ENCODE results near the gene ANKS3. TPM values are rescaled to one million over a fixed set of nuclear protein-coding genes. Genes with fewer than 3 reads are reported as not detected.

Gene ANKS3
- total RNA-seq, 2 donors from 2014 or later, result 6.7 to 13.5 TPM

DNA sequence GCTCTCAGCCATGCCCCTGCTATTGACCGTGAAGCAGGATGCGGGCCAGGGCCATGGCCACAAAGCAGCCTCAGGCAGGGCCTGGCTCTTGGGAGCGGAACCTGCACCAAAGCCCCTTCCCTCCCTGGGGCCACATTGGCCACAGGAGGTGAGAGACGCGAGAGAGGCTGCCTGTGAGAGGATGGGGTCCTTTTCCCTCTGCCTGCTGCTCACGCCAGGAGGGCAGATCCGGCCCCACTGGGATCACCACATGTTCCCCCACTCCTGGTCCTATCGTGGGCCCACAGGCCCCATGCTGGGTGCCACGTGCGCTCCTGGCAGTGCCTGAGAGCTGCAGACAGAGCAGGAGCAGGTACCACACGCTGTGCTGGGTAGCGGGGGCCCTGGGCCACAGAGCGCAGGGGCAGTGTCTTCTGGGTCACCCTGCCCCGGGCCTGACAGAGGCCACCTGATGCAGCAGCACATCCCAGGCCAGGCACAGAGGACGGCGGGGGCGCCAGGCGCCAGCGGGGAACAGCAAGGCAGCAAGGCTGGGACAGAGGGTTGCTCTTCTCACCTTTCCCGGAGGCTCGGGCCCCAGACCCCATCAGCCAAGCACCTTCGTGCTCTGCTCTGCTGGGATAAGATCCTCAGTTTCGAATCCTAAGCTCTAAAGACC, 49.9 kb downstream of the ANKS3 start:
- DNase-seq (ENCODE audit: low spot score), result no peak
- Histone ChIP-seq H3K27ac (no peak overlapping the region), H3K4me1 (peaks cover 0 to 13% of the 10 kb centered on the region in 2 donors), H3K27me3 (no peaks in the 10 kb centered on the region), H3K36me3 (peaks cover 67% of the 10 kb centered on the region), H3K4me3 (no peak overlapping the region), H3K9me3 (no peaks in the 10 kb centered on the region)
- TF ChIP-seq, protein P1, sequence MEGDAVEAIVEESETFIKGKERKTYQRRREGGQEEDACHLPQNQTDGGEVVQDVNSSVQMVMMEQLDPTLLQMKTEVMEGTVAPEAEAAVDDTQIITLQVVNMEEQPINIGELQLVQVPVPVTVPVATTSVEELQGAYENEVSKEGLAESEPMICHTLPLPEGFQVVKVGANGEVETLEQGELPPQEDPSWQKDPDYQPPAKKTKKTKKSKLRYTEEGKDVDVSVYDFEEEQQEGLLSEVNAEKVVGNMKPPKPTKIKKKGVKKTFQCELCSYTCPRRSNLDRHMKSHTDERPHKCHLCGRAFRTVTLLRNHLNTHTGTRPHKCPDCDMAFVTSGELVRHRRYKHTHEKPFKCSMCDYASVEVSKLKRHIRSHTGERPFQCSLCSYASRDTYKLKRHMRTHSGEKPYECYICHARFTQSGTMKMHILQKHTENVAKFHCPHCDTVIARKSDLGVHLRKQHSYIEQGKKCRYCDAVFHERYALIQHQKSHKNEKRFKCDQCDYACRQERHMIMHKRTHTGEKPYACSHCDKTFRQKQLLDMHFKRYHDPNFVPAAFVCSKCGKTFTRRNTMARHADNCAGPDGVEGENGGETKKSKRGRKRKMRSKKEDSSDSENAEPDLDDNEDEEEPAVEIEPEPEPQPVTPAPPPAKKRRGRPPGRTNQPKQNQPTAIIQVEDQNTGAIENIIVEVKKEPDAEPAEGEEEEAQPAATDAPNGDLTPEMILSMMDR (IDR thresholded peaks at IDR 0.05), result no peak

DNA sequence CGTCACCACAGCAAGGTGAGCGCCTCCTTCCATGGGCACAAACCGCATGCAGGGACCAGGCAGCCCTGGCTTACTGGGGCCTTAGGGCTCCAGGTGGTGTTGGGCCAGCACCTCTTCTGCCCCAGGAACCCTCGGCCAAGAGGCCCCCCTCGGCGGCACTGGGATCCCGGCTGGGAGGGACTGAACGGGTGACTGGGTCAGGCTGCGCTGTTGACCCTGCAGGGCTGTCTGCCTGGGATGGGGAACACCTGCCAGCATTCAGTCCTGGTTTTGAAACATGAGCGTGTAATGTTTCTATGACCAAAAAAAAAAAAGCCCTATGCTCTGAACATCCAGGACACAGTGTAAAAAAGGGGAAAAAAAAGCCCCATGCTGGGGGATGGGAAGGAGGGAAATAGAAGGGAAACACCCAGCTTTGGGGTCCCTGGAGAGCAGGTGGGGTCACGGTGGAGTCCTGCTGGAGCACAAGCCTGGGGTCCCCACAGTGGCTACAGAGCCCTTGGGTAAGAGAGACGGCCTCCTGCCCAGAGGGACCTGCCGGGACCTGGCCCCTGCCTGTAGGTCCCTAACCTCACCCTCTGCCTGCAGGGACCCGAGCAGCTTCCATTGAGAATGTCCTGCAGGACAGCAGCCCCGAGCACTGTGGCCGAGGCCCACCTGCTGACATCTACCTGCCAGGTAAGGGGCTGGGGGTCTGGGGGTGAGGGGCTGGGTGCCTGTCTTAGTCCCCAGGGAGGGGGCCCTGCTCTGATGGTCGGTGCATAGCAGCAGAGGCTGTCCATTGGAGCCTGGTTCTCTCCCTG, 50.6 kb downstream of the ANKS3 start:
- DNase-seq (ENCODE audit: low spot score), result no peak
- H3K9me3 ChIP-seq, result no peaks in the 10 kb centered on the region
- no peak overlapping the region for H3K27ac ChIP-seq
- H3K4me3 ChIP-seq, result no peak overlapping the region
- no peaks in the 10 kb centered on the region for H3K27me3 ChIP-seq
- peaks cover 0 to 16% of the 10 kb centered on the region in 2 donors for H3K4me1 ChIP-seq
- H3K36me3 ChIP-seq, result peaks cover 61% of the 10 kb centered on the region
- TF ChIP-seq, protein P1 (IDR thresholded peaks at IDR 0.05), result no peak

DNA sequence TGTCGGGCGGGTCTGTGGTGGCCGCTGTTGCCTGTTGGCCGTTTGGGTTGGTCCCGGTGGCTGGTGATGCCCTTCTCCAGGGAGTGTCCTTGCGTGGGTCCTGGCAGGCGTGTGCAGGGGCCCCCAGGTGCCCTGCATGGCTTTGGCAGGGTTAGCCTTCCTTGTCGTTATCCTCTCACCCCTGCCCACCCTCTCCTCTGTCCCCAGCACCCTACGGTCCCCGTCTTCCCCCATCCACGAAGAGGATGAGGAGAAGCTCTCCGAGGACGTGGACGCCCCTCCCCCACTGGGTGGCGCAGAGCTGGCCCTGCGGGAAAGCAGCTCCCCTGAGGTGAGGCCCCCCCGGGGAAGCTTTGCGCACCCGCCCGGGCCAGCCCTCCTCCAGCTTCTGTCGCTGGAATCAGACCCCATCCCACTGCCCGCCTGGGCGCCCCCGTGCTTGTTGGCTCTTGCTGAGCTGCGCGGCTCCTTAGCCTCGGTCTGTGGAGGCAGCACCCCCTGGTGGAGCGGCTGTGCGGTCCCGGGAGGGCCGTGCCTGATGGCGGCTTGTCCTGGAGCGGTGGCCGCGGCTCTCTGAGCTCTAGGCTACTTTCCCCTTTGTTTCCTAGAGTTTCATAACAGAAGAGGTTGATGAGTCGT, 51.3 kb downstream of the ANKS3 start:
- no peak overlapping the region for H3K27ac ChIP-seq
- no peak overlapping the region for H3K4me3 ChIP-seq
- peaks cover 59% of the 10 kb centered on the region for H3K36me3 ChIP-seq
- no peak for DNase-seq (ENCODE audit: low spot score)
- H3K9me3 ChIP-seq, result no peaks in the 10 kb centered on the region
- TF ChIP-seq, protein P1 (IDR thresholded peaks at IDR 0.05), result no peak
- peaks cover 0 to 19% of the 10 kb centered on the region in 2 donors for H3K4me1 ChIP-seq
- no peaks in the 10 kb centered on the region for H3K27me3 ChIP-seq

DNA sequence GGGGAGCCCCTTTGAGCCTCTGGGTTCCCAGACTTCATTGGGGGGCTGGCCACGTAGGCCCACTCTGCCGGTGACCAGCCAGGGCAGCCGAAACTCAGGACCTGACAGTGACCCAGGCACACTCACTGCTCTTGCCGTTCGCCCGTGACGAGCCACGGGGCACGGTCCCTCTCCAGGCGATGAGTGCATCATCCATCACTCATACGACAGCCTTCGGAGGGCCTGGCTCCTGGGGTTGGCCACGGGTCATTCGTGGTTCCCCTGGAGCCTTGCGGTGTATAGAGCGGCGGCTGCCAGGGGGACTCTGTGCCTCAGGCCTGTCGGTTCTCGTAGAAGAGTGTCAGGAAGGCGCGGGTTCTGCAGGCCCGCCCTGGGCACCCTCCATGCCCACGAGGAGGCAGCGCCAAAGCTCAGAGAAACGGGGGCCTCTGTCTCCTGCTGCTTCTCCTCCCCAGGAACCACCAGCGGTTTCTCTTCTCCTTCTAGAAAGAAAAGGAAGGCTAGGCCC, 51.9 kb downstream of the ANKS3 start:
- peak overlapping the region in 1 of 2 donors; percentile 80 for H3K27ac ChIP-seq
- no peak for DNase-seq (ENCODE audit: low spot score)
- H3K4me3 ChIP-seq, result no peak overlapping the region
- TF ChIP-seq, protein P1 (IDR thresholded peaks at IDR 0.05), result no peak
- H3K9me3 ChIP-seq, result no peaks in the 10 kb centered on the region
- H3K27me3 ChIP-seq, result no peaks in the 10 kb centered on the region
- peaks cover 0 to 23% of the 10 kb centered on the region in 2 donors for H3K4me1 ChIP-seq
- H3K36me3 ChIP-seq, result peaks cover 54% of the 10 kb centered on the region

DNA sequence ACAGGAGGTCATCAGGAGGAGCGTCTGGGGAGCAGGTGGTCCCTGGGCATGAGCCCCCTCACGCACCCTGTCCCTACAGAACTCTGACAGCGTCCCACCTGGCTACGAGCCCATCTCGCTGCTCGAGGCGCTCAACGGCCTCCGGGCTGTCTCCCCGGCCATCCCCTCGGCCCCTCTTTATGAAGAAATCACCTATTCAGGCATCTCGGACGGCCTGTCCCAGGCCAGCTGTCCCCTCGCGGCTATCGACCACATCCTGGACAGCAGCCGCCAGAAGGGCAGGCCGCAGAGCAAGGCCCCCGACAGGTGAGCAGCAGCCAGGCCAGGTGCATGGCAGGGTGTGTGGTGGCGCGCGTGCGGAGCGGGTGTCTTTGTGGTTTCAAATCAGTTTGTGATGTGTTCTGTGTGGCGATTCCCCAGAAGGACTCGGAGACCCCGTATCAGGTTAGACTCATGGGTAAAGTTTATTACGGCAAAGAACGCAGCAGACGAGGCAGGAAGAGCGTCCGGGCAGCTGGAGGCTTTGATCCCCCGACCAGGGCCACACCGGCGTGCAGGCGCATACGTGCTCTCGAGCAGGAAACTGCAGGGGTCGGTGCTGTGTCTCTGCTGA, 52.5 kb downstream of the ANKS3 start:
- Histone ChIP-seq H3K27ac (peak overlapping the region; percentile 80 to 94), H3K9me3 (no peaks in the 10 kb centered on the region), H3K4me1 (peaks cover 0 to 29% of the 10 kb centered on the region in 2 donors), H3K27me3 (no peaks in the 10 kb centered on the region), H3K36me3 (peaks cover 49% of the 10 kb centered on the region), H3K4me3 (no peak overlapping the region)
- DNase-seq (ENCODE audit: low spot score), result no peak
- TF ChIP-seq, protein P1 (IDR thresholded peaks at IDR 0.05), result no peak
